Kidney capillary endothelial cell (primary cell): ENCODE results near the gene PLD6.

Source experiments
- DNase-seq: peaks from one replicate; pipeline ENCODE4 v3.0.0-alpha.2; 2018; ENCODE audit warnings: low spot score

The PLD6 gene

GRCh38 chr17:17154981-17155380 is 51.2 kb downstream of the PLD6 start:
- no peak for DNase-seq

DNA sequence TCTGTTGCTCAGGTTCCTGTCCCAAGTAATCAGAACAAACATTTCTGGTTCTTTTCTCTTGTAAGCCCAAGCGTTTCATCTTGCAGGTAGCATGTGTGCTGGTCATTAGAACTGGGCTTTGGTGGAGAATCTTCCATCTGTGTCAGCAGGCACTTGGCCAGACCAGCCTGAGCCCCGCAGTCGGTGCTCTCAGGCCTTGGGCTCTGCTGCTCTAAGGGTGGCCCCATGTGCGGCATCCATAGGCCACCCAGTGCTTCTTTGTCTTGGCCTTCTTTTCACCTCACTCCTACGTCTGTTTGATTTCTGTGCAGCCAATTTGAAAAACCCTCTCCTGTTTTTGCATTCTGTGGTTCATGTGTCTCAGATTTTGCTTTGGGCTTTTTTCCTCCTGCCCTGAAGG is 51.6 kb downstream of the PLD6 start:
- DNase-seq: no peak

- no peak for DNase-seq
Observed at GRCh38 chr17:17153709-17154108, 52.4 kb downstream of the PLD6 start.

DNA sequence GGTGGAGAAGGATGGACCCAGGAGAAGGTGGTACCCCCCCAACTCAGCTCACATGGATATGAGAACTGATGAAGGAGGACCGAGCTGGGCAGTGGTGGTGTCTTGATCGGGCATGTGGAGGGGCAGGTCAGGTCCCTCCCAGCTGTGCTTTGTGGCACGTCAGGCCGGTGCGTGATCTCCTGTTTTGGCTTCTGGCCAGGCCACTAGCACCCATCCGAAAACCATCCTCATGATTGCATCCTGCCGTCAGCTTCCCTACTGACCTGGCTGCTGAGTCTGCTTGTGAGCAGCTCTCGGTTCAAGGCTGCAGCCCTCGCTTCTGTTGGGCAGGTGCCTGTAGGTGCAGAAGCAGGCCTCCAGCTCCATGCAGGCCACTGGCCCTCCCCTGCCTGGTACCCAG is 53.1 kb downstream of the PLD6 start:
- DNase-seq: no peak

DNA sequence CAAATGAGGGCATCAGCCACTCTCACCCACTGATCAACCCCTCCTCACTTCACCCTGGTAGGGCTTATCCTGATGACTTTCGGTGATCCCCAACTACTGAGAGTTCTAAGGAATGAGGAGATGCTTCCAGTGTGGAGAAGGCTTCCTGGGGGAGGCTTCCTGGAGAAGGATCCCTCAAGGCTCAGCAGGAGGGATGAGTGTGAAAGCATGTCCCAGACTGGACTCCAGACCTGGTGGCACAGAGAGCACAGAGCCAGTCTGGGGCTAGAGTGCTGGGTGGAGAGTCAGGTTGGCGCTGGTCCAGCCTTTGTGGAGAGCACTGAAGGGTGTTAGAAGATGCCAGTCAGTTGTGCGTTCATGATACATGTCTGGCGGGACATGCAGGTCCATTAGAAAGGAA is 53.7 kb downstream of the PLD6 start:
- no peak for DNase-seq

- DNase-seq: peak; percentile 82
Observed at GRCh38 chr17:17151962-17152361, 54.2 kb downstream of the PLD6 start.

GRCh38 chr17:17151541-17151940 is 54.6 kb downstream of the PLD6 start:
- no peak for DNase-seq

DNA sequence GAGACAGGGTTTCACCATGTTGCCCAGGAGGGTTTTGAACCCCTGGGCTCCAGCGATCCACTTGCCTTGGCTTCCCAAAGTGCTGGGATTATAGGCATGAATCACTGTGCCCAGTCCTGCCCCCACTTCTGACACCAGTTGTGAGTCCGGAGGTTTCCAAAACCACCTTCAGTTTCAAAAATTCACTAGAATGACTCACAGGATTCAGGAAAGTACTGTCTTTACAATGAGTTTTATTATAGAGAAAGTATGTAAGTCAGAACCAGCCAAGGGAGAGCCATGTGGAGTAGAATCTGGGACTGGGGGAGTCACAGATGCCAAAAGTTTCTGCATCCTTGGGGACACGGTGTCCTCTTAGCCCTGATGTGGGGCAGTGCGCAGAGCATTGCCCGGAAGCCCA is 55.1 kb downstream of the PLD6 start:
- peak; percentile 62 for DNase-seq
